ENCODE data around the gene B4GALT7.
"Not testable (repeated sequence)": the region's sequence is repeated elsewhere in the genome, so short reads cannot be mapped to it uniquely, and the experiment has no call there.

B4GALT7 gene

GRCh38 chr5:177599731-177600507, at the start of gene B4GALT7:
Gene B4GALT7, plus strand, starts transcription at chr5:177600132. Its CDS starts 79 bp downstream, at chr5:177600211.
- DNase-seq (ENCODE audit: low read depth): no peak

GRCh38 chr5:177552839-177553455, 47.0 kb upstream of the B4GALT7 start:
- DNase-seq (ENCODE audit: low read depth): no peak

DNA sequence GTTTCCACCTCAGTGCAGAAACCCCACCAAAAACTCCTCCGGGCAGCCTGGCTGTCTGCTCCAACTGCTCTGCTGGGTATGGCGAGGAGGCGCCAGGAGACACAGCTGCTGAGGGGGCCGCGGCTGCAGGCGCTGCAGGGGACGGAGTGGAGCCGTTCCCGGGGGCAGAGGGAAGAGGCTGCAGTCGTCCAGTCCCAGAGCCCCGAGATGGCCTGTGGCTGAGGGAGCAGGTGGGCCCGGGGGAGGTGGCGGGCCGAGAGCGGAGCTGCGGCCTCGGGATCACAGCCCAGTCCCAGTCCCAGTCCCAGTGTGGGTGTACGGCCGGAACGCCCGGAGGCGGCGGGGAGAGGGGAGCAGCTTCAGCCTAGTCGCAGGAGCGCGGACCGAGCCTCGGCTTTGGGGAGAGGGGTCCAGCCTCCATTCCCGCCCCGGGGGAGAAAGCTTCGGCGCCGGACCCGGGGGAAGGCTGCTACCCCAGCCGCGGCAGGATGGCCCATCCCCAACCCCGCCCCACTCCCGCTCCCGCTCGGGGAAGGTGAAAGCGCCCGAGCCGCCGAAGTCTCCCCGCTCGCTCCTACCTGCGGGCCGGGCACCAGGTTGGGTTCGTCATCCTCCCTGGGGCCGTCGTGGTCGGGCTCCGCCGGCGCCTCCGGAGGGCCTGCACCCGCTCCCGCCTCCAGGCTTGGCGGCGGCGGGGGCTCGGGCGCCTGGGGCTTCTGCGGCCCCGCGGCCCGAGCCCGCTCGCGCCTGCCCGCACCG, 46.1 kb upstream of the B4GALT7 start:
- no peak for DNase-seq (ENCODE audit: low read depth)

DNA sequence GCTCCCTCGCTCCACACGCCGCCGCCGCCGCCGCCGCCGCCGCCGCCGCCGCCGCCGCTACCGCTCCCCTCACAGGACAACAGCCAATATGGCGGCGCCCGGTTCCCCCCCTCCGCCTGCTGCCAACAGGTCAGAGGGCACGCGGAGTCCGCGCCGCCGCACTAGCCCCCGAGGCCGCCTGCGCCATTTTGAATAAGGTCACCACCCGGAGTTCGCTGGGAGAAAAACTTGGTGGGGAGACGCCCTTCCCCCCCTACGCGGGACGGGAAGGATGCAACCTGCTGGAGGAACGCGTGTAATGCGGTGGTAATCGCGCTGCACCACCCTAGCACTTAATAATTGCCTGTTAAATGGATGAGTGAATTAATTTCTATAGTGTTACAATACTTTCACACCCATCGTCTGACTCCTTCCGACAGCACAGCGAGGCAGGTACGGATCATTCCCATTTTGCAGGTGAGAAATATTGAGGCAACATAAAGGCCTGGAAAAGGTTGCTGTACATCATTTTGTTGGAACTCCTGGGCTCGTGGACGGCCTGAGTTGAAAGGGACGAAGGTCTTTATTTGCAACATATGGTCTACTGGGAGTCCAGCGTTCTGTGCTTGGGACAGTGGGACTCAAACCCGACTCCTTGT, 45.3 kb upstream of the B4GALT7 start, which contains the start of gene FAM193B:
Gene FAM193B, minus strand, starts transcription at position 90 of the 638 bp plus-strand sequence. CDS start 105 bp downstream, outside the sequence.
- peak; percentile 62 for DNase-seq (ENCODE audit: low read depth)

DNA sequence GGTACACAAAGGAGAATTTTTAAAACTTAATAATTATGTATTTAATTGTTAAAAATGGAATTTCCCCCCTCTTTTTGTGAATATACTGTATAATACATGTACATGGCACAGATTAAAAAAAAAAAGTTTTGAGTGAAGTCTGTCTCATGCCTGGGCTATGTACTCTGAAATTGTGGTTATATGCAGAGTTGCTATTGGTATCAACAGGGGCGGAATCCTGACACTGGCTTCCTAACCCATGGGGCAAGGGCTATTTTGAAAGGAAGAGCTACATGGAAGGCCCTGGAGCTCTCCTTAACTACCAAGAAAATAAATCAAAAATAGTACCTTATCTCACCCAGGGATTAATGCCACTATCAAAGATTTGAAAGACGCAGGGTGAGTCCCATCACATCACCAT, 44.7 kb upstream of the B4GALT7 start:
- DNase-seq (ENCODE audit: low read depth): no peak

GRCh38 chr5:177555665-177556064, 44.3 kb upstream of the B4GALT7 start:
- DNase-seq (ENCODE audit: low read depth): no peak

GRCh38 chr5:177557041-177557647, 42.8 kb upstream of the B4GALT7 start:
- no peak for DNase-seq (ENCODE audit: low read depth)

DNA sequence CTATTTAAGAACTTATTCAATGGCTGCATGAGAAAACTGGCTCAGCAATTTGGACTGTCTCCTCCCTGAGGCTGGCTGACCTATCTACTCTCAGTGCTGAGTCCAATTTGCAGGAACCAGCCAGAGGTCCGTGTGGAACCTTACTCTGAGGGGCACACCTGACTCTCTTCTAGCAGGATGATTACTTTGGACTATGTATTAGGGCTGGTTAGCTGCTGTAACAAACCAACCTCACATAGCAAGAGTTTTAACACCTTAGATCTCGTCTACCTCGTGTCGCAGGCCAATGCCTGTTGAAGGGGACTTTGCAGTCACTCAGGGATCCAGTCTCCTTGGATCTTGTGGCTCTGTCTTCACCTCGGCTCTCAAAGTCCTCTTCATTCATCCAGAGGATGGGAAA, 42.1 kb upstream of the B4GALT7 start:
- DNase-seq (ENCODE audit: low read depth): no peak

GRCh38 chr5:177559446-177559941, 40.4 kb upstream of the B4GALT7 start:
- not testable (repeated sequence) for DNase-seq (ENCODE audit: low read depth)

GRCh38 chr5:177565046-177565445, 34.9 kb upstream of the B4GALT7 start:
- DNase-seq (ENCODE audit: low read depth): no peak

DNA sequence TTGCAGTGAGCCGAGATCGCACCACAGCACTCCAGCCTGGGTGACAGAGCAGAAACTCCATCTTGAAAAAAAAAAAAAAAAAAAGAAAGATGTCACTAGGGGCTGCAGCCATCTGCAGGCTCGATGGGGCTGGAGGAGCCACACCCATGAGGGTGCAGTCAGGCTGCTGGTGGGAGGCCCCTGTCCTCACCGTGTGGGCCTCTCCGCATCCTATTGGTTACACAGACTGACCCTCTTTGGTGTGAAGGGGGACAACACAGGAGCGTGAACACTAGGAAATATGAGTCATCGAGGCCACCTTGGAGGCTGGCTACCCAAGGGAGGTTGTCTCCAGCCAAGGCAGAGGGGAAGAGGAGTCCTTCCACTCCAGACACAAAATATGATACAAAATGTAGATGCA, 31.6 kb upstream of the B4GALT7 start:
- DNase-seq (ENCODE audit: low read depth): no peak

DNA sequence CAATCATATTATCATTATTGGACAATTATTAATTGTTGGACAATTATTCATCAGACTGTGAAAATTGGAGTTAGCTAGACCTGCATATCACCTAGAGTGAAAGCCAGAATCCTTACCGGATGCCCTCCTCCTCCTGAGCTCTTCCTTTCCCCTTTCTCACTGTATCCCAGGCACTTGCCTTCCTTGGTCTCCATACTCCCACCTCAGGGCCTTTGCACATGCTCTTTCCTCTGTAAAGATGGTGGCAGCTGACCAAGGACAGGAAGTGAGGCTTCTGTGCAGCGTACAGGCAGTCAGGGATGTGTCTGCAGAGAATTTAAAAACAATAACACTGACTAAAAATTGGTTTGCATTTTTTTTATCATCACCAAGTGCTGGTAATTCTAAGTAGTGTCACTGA, 30.0 kb upstream of the B4GALT7 start:
- no peak for DNase-seq (ENCODE audit: low read depth)

- DNase-seq (ENCODE audit: low read depth): no peak
Measured at GRCh38 chr5:177575488-177575887, 24.4 kb upstream of the B4GALT7 start.

- no peak for DNase-seq (ENCODE audit: low read depth)
Measured at GRCh38 chr5:177576169-177576568, 23.8 kb upstream of the B4GALT7 start.

GRCh38 chr5:177578316-177578715, 21.6 kb upstream of the B4GALT7 start:
- no peak for DNase-seq (ENCODE audit: low read depth)

DNA sequence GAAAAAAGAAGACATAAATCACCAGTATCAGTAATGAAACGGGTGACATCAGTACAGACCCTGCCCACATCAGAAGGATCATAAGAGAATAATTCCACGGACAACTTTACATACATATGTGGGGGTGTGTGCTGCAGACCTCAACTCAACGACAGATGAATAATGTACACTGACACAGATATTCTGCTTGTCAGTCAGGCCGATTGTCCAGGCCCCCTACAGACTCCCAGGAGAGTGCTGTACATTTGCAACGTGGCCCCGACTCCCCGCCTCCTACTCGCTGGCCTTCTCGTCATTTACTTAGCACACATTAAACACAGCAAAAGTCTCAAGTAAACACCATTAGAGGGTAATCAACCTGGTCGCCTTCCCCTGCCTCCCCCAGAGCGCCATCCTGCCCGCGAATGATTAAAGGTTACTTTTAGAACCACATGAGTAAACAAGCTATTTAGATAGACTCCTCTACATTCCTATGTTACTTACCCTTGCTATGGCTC, 11.5 kb upstream of the B4GALT7 start:
- DNase-seq (ENCODE audit: low read depth): no peak

DNA sequence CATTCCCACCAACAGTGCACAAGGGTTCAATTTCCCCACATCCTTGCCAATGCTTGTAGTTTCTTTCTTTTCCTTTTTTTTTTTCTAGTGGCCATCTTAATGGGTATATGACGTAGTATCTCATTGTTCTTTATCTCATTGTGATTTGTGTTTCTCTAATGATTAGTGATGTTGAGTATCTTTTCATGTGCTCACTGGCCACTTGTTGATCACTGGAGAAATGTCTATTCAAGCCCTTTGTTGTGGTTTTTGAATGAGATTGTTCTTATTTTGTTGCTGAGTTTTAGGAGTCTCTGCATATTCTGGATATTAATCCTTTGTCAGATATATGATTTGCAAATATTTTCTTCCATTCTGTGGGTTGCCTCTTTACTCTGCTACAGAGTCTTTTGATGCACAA, 9.5 kb upstream of the B4GALT7 start:
- DNase-seq (ENCODE audit: low read depth): no peak

DNA sequence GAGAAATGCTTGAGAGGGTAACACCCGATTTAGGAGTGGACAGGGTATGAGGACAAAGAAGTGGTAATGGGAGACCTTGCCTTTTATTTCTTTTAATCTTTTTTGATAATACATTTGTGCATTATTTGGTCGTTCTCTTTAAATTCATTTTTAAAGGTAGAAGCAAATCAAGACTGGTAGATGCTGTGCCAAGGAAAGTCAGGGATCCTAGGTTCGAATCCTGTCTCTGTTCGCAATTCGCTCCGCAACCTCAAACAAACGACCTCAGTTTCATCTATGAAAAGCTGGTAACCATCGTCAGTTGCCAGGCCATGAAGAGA, 8.3 kb upstream of the B4GALT7 start:
- DNase-seq (ENCODE audit: low read depth): no peak

- DNase-seq (ENCODE audit: low read depth): peak; percentile 50
Measured at GRCh38 chr5:177592010-177592834, 7.7 kb upstream of the B4GALT7 start, which contains the start of gene TMED9. Gene TMED9, plus strand, starts transcription at chr5:177592203. Its CDS starts 12 bp downstream, at chr5:177592215.

DNA sequence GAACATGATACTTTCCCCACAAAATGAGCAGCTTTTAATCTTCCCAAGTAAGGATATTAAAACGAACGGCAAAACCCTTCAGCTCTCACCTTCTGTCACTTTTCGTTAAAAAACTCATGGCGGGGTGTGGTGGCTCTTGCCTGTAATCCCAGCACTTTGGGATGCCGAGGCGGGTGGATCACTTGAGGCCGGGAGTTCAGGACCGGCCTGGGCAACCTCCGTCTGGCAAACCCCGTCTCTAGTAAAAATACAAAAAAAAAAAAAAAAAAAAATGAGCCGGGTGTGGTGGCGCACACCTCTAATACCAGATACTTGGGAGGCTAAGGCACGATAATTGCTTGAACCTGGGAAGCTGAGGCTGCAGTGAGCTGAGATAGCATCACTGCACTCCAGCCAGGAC, 7.0 kb upstream of the B4GALT7 start:
- no peak for DNase-seq (ENCODE audit: low read depth)

- DNase-seq (ENCODE audit: low read depth): no peak
Measured at GRCh38 chr5:177593511-177593910, 6.4 kb upstream of the B4GALT7 start.

All from CMK (cell line).